Loucy (cell line): ENCODE measurements around the gene CTSA.

Experiments
- H2AFZ ChIP-seq: fragments of 200-600 bp; sonication (generic); 2 replicates; pipeline ENCODE4 v1.6.0; 2016; ENCODE audit warnings: antibody characterized with exemption, mild to moderate bottlenecking, low read length, moderate library complexity
- H3F3A ChIP-seq: fragments of 200-600 bp; 2 replicates; pipeline ENCODE4 v1.6.0; 2016; ENCODE audit warnings: antibody characterized with exemption, low read depth, mild to moderate bottlenecking
- H3K27me3 ChIP-seq: fragments of 200-600 bp; sonication (generic); 2 replicates; pipeline ENCODE4 v1.6.1; 2014; ENCODE audit warnings: low read length, mild to moderate bottlenecking; ENCODE audit not compliant: insufficient read depth, poor library complexity, severe bottlenecking
- H3K36me3 ChIP-seq: fragments of 200-600 bp; sonication (generic); 2 replicates; pipeline ENCODE4 v1.6.1; 2016; ENCODE audit warnings: low read length; ENCODE audit not compliant: insufficient read depth
- H3K4me1 ChIP-seq: fragments of 200-600 bp; sonication (generic); 2 replicates; pipeline ENCODE4 v1.5.1; 2014; ENCODE audit warnings: low read length, mild to moderate bottlenecking; ENCODE audit not compliant: insufficient read depth, poor library complexity, severe bottlenecking
- H3K4me2 ChIP-seq: fragments of 200-600 bp; sonication (generic); 2 replicates; pipeline ENCODE4 v1.6.0; 2014; ENCODE audit warnings: antibody characterized with exemption, low read length, low read depth, mild to moderate bottlenecking; ENCODE audit not compliant: poor library complexity, severe bottlenecking
- H3K4me3 ChIP-seq: fragments of 200-600 bp; sonication (generic); 2 replicates; pipeline ENCODE4 v1.5.1; 2014; ENCODE audit warnings: low read length, mild to moderate bottlenecking, mixed read lengths; ENCODE audit not compliant: poor library complexity, severe bottlenecking
- H3K79me2 ChIP-seq: fragments of 200-600 bp; sonication (generic); 2 replicates; pipeline ENCODE4 v1.6.1; 2014; ENCODE audit warnings: low read length; ENCODE audit not compliant: insufficient read depth
- H3K9ac ChIP-seq: fragments of 200-600 bp; sonication (generic); 2 replicates; pipeline ENCODE4 v1.6.0; 2014; ENCODE audit warnings: mild to moderate bottlenecking, low read depth, low read length, moderate library complexity; ENCODE audit not compliant: poor library complexity, severe bottlenecking
- H3K9me2 ChIP-seq: fragments of 200-600 bp; sonication (generic); replicated peaks from 2 replicates; pipeline ENCODE4 v1.6.1; 2016; ENCODE audit warnings: low read depth, low read length, mixed read lengths
- H3K9me3 ChIP-seq: fragments of 200-600 bp; sonication (generic); 2 replicates; pipeline ENCODE4 v1.6.1; 2014; ENCODE audit warnings: mild to moderate bottlenecking, antibody characterized with exemption, low read length, low read depth; ENCODE audit not compliant: insufficient read depth
- H4K20me1 ChIP-seq: fragments of 200-600 bp; sonication (generic); 2 replicates; pipeline ENCODE4 v1.6.0; 2014; ENCODE audit warnings: antibody characterized with exemption, low read length, mild to moderate bottlenecking; ENCODE audit not compliant: insufficient read depth, poor library complexity, severe bottlenecking
- CTCF ChIP-seq: fragments of 200-600 bp; sonication (generic); conservative IDR thresholded peaks from 2 replicates; pipeline ENCODE4 v1.5.1; 2014; ENCODE audit warnings: mild to moderate bottlenecking, antibody characterized with exemption, low read length
- EZH2phosphoT487 ChIP-seq: fragments of 200-600 bp; IDR thresholded peaks from 2 replicates; pipeline ENCODE4 v1.6.1; 2018; ENCODE audit warnings: antibody characterized with exemption, mild to moderate bottlenecking, moderate library complexity, borderline replicate concordance

Gene CTSA

GRCh38 chr20:45940053-45940452, 48.9 kb downstream of the CTSA start:
- Histone ChIP-seq H3K9ac (no peak overlapping the region), H3K36me3 (peaks cover 65% of the 10 kb centered on the region), H3K4me2 (no peak overlapping the region), H3K27me3 (no peaks in the 10 kb centered on the region), H2AFZ (no peak overlapping the region), H3K4me3 (no peak overlapping the region), H3K9me3 (no peaks in the 10 kb centered on the region), H3F3A (peaks cover 4% of the 10 kb centered on the region; the same call in 1 of the 2 replicates), H3K9me2 (no peaks in the 10 kb centered on the region), H3K79me2 (peaks cover 38% of the 10 kb centered on the region), H4K20me1 (peaks cover 29% of the 10 kb centered on the region), H3K4me1 (peaks cover 5% of the 10 kb centered on the region)
- TF ChIP-seq CTCF: no peak
- no peak for TF ChIP-seq EZH2phosphoT487

GRCh38 chr20:45940469-45940868, 49.3 kb downstream of the CTSA start:
- no peaks in the 10 kb centered on the region for H3K9me3 ChIP-seq
- H3K4me2 ChIP-seq: no peak overlapping the region
- no peak overlapping the region for H2AFZ ChIP-seq
- no peaks in the 10 kb centered on the region for H3K27me3 ChIP-seq
- H3K79me2 ChIP-seq: peaks cover 36% of the 10 kb centered on the region
- peaks cover 3% of the 10 kb centered on the region; the same call in 1 of the 2 replicates for H3F3A ChIP-seq
- TF ChIP-seq CTCF (no peak), EZH2phosphoT487 (no peak)
- no peaks in the 10 kb centered on the region for H3K9me2 ChIP-seq
- H4K20me1 ChIP-seq: peaks cover 28% of the 10 kb centered on the region
- peaks cover 5% of the 10 kb centered on the region for H3K4me1 ChIP-seq
- H3K9ac ChIP-seq: no peak overlapping the region
- no peak overlapping the region for H3K4me3 ChIP-seq
- H3K36me3 ChIP-seq: peaks cover 69% of the 10 kb centered on the region

GRCh38 chr20:45943613-45944012, 52.5 kb downstream of the CTSA start:
- Histone ChIP-seq H3K4me1 (no peaks in the 10 kb centered on the region), H3K9me3 (no peaks in the 10 kb centered on the region), H2AFZ (no peak overlapping the region), H3K79me2 (peaks cover 6% of the 10 kb centered on the region; the same call in 1 of the 2 replicates), H3K36me3 (peaks cover 86% of the 10 kb centered on the region), H3K4me3 (no peak overlapping the region), H3K27me3 (no peaks in the 10 kb centered on the region), H3K9ac (no peak overlapping the region), H3K9me2 (no peaks in the 10 kb centered on the region), H3F3A (no peaks in the 10 kb centered on the region), H4K20me1 (peaks cover 2% of the 10 kb centered on the region), H3K4me2 (no peak overlapping the region)
- TF ChIP-seq EZH2phosphoT487 (no peak), CTCF (no peak)
